HCT116 (cell line): ENCODE measurements around the gene RIMS1. TPM values are rescaled to one million over a fixed set of nuclear protein-coding genes. Genes with fewer than 3 reads are reported as not detected.

ENCODE experiments used
- ATAC-seq: fragments of 200-7000 bp; cut with Tn5 transposase; 2 replicates; pipeline ENCODE4 v1.9.1; 2020; ENCODE audit warnings: mild to moderate bottlenecking, moderate library complexity
- BruUV-seq: library from RNA; stranded (reverse); fragments of 400-500 nt; replicated peaks from 2 replicates; lab custom pipeline; 2021; lab: Mats Ljungman, UMichigan
- CTCF ChIA-PET: fragments of 300-600 bp; sonication (Branson Sonifier 250); formaldehyde crosslinking; loops from one replicate; lab custom pipeline; 2021; ENCODE audit warnings: antibody characterized with exemption; lab: Charles Lee
- POLR2A ChIA-PET: fragments of 300-600, 350-600 bp; sonication (Branson Sonifier 250); formaldehyde crosslinking; loops from one replicate; lab custom pipeline; 2021; ENCODE audit warnings: antibody characterized with exemption; lab: Charles Lee
- RAD21 ChIA-PET, 2 experiments: fragments of 300-600 bp; sonication (Branson Sonifier 250); formaldehyde crosslinking; loops; one replicate each; lab custom pipeline; 2023; ENCODE audit warnings: low total read pairs in 2 of 2; ENCODE audit not compliant: uncharacterized antibody in 2 of 2, unreplicated experiment in 2 of 2, low non-redundant PET in 1 of 2; lab: Charles Lee
- DNase-seq: peaks from one replicate; pipeline ENCODE4 v3.0.0-alpha.2; 2010; ENCODE audit warnings: low read depth, low spot score
- H2AFZ ChIP-seq: fragments of 200-600 bp; shearing (Covaris generic), sonication (generic); 2 replicates; pipeline ENCODE4 v1.6.1; 2017; ENCODE audit warnings: low read depth, mixed run types, mixed read lengths, antibody characterized with exemption, low read length; ENCODE audit not compliant: poor library complexity, severe bottlenecking
- H3K27ac ChIP-seq: 2 replicates; pipeline ENCODE4 v1.5.1; 2012; ENCODE audit warnings: low read depth, low read length
- H3K27me3 ChIP-seq: fragments of 200-600 bp; sonication (generic); 2 replicates; pipeline ENCODE4 v1.6.1; 2016; ENCODE audit warnings: mixed run types, low read length, mixed read lengths; ENCODE audit not compliant: insufficient read depth
- H3K36me3 ChIP-seq, 2 experiments: fragments of 200-500 bp in 1 of 2; fragments of 200-600 bp in 1 of 2; sonication (Bioruptor generic) in 1 of 2; sonication (generic) in 1 of 2; 2 replicates each; pipeline versions ENCODE4 v1.5.1 to v1.6.1; 2014 to 2016; ENCODE audit warnings: low read length in 2 of 2, inconsistent platforms in 1 of 2, mixed read lengths in 1 of 2, mixed run types in 1 of 2; ENCODE audit not compliant: insufficient read depth in 2 of 2, control insufficient read depth in 1 of 2
- H3K4me1 ChIP-seq, 2 experiments: fragments of 200-600 bp in 1 of 2; sonication (generic) in 1 of 2; 2 replicates each; pipeline versions ENCODE4 v1.5.1 to v1.6.1; 2012 to 2017; ENCODE audit warnings: low read length in 2 of 2, inconsistent platforms in 1 of 2, mild to moderate bottlenecking in 1 of 2, mixed read lengths in 1 of 2, mixed run types in 1 of 2, moderate library complexity in 1 of 2; ENCODE audit not compliant: insufficient read depth in 2 of 2, control insufficient read depth in 1 of 2
- H3K4me2 ChIP-seq: fragments of 200-600 bp; sonication (generic); 2 replicates; pipeline ENCODE4 v1.6.1; 2017; ENCODE audit warnings: mixed run types, low read length, mixed read lengths
- H3K4me3 ChIP-seq, 2 experiments: fragments of 200-600 bp in 1 of 2; sonication (generic) in 1 of 2; replicated peaks in 1 of 2; 2 replicates each; pipeline ENCODE4 v1.5.1; 2011 to 2016; ENCODE audit warnings: low read length in 2 of 2, control low read depth in 1 of 2, low read depth in 1 of 2, mild to moderate bottlenecking in 1 of 2, mixed read lengths in 1 of 2, mixed run types in 1 of 2
- H3K79me2 ChIP-seq: fragments of 200-600 bp; sonication (generic); 2 replicates; pipeline ENCODE4 v1.6.1; 2017; ENCODE audit warnings: mild to moderate bottlenecking, mixed run types, low read length, moderate library complexity, mixed read lengths; ENCODE audit not compliant: insufficient read depth
- H3K9ac ChIP-seq: fragments of 200-600 bp; sonication (generic); 2 replicates; pipeline ENCODE4 v1.6.1; 2016; ENCODE audit warnings: low read length, mixed read lengths
- H3K9me2 ChIP-seq: fragments of 200-600 bp; sonication (generic), shearing (Covaris generic); 2 replicates; pipeline ENCODE4 v1.6.1; 2017; ENCODE audit warnings: mixed run types, mild to moderate bottlenecking, moderate library complexity; ENCODE audit not compliant: insufficient read depth
- H3K9me3 ChIP-seq, 2 experiments: fragments of 200-500 bp in 1 of 2; fragments of 200-600 bp in 1 of 2; sonication (Bioruptor generic) in 1 of 2; sonication (generic) in 1 of 2; 2 replicates each; pipeline ENCODE4 v1.6.1; 2014 to 2017; ENCODE audit warnings: low read length in 2 of 2, mixed read lengths in 2 of 2, inconsistent platforms in 1 of 2, low read depth in 1 of 2, mild to moderate bottlenecking in 1 of 2, mixed run types in 1 of 2, moderate library complexity in 1 of 2; ENCODE audit not compliant: control insufficient read depth in 1 of 2, insufficient read depth in 1 of 2
- H4K20me1 ChIP-seq: fragments of 200-600 bp; sonication (generic), shearing (Covaris generic); 2 replicates; pipeline ENCODE4 v1.6.1; 2017; ENCODE audit warnings: mixed run types, mild to moderate bottlenecking, moderate library complexity; ENCODE audit not compliant: insufficient read depth
- ATF3 ChIP-seq: IDR thresholded peaks from 2 replicates; pipeline ENCODE4 v1.6.1; 2012
- CBX3 ChIP-seq: IDR thresholded peaks from 2 replicates; pipeline ENCODE4 v1.6.1; 2012; ENCODE audit warnings: low read depth
- CEBPB ChIP-seq: IDR thresholded peaks from 2 replicates; pipeline ENCODE4 v1.6.1; 2012; ENCODE audit warnings: low read depth
- CTCF ChIP-seq, 3 experiments: fragments of 200-600 bp in 1 of 3; sonication (generic) in 1 of 3; IDR thresholded peaks in 2 of 3; conservative IDR thresholded peaks in 1 of 3; 2 replicates each; pipeline ENCODE4 v1.5.1; 2012 to 2017; ENCODE audit warnings: low read depth in 2 of 3, low read length in 2 of 3, antibody characterized with exemption in 1 of 3, borderline replicate concordance in 1 of 3, control low read depth in 1 of 3, mild to moderate bottlenecking in 1 of 3, mixed read lengths in 1 of 3, mixed run types in 1 of 3, moderate library complexity in 1 of 3; ENCODE audit not compliant: insufficient read depth in 1 of 3
- ELF1 ChIP-seq: IDR thresholded peaks from 2 replicates; pipeline ENCODE4 v1.6.1; 2012; ENCODE audit warnings: low read depth, borderline replicate concordance
- EZH2 ChIP-seq: fragments of 200-600 bp; sonication (generic); IDR thresholded peaks from 2 replicates; pipeline ENCODE4 v1.6.1; 2017; ENCODE audit warnings: antibody characterized with exemption, mixed run types
- FOSL1 ChIP-seq: IDR thresholded peaks from 2 replicates; pipeline ENCODE4 v1.6.1; 2012; ENCODE audit warnings: low read depth
- POLR2A ChIP-seq: IDR thresholded peaks from 2 replicates; pipeline ENCODE4 v1.7.0; 2011; ENCODE audit warnings: borderline replicate concordance; ENCODE audit not compliant: insufficient read depth, insufficient read length; ENCODE audit errors: extremely low read depth
- POLR2AphosphoS5 ChIP-seq: IDR thresholded peaks from 2 replicates; pipeline ENCODE4 v1.6.1; 2011; ENCODE audit warnings: mild to moderate bottlenecking, low read depth, low read length, moderate library complexity
- SIN3A ChIP-seq: IDR thresholded peaks from 2 replicates; pipeline ENCODE4 v1.6.1; 2012; ENCODE audit warnings: low read depth
- SP1 ChIP-seq: IDR thresholded peaks from 2 replicates; pipeline ENCODE4 v1.6.1; 2012; ENCODE audit warnings: low read depth
- YY1 ChIP-seq: IDR thresholded peaks from 2 replicates; pipeline ENCODE4 v1.6.1; 2011; ENCODE audit warnings: low read length, low read depth, moderate library complexity, mild to moderate bottlenecking; ENCODE audit not compliant: insufficient replicate concordance; ENCODE audit errors: extremely low read depth
- ZFX ChIP-seq: fragments of 450-650 bp; IDR thresholded peaks from 2 replicates; pipeline ENCODE4 v1.6.1; 2017
- ZNF274 ChIP-seq: fragments of 200-500 bp; sonication (Bioruptor generic); IDR thresholded peaks from 2 replicates; pipeline ENCODE4 v1.6.1; 2014; ENCODE audit warnings: mild to moderate bottlenecking, low read depth, low read length, inconsistent platforms
- intact Hi-C: fragments of 100-400 bp; cut with micrococcal nuclease; formaldehyde crosslinking; loops from 2 replicates; pipeline ENCODE4 v1.10.0; 2022
- total RNA-seq: library from RNA; stranded (reverse); gene quantifications from one replicate; pipeline ENCODE4 v1.2.1, GENCODE V29; 2021; ENCODE audit not compliant: unreplicated experiment

The RIMS1 gene
- total RNA-seq, 1 experiment from 2014 or later = not detected

- H3K9me3 ChIP-seq = no peaks in the 10 kb centered on the region
- no peaks in the 10 kb centered on the region for H4K20me1 ChIP-seq
- no peak overlapping the region for H3K27ac ChIP-seq
- H3K4me2 ChIP-seq = no peak overlapping the region
- no peak overlapping the region for H3K9ac ChIP-seq
- BruUV-seq = no TSS peak
- no peaks in the 10 kb centered on the region for H3K79me2 ChIP-seq
- ChIA-PET POLR2A (no interaction called here), CTCF (no interaction called here), RAD21 (no interaction called here)
- TF ChIP-seq ELF1 = no peak
- TF ChIP-seq ATF3 = no peak
- TF ChIP-seq POLR2A = no peak
- no peak for TF ChIP-seq ZFX
- no peak for TF ChIP-seq ZNF274
- TF ChIP-seq YY1 = no peak
- no peak for TF ChIP-seq SP1
- TF ChIP-seq CTCF (IDR thresholded peaks at IDR 0.05 in 2 of 3, conservative IDR thresholded peaks at IDR 0.05 in 1 of 3; ENCODE audit: borderline replicate concordance in 1 of 3, insufficient read depth in 1 of 3, low read depth in 2 of 3, low read length in 2 of 3) = no peak
- TF ChIP-seq CBX3 = no peak
- no peak overlapping the region for H3K4me3 ChIP-seq
- no peaks in the 10 kb centered on the region for H3K9me2 ChIP-seq
- no peaks in the 10 kb centered on the region for H3K27me3 ChIP-seq
- no peak for ATAC-seq
- no peak overlapping the region for H2AFZ ChIP-seq
- no peaks in the 10 kb centered on the region for H3K36me3 ChIP-seq
- no peaks in the 10 kb centered on the region for H3K4me1 ChIP-seq
- intact Hi-C loops = no loop called here
- no peak for DNase-seq
These were observed 385.2 kb downstream of the RIMS1 start for GRCh38 chr6:72271531-72271930.

DNA sequence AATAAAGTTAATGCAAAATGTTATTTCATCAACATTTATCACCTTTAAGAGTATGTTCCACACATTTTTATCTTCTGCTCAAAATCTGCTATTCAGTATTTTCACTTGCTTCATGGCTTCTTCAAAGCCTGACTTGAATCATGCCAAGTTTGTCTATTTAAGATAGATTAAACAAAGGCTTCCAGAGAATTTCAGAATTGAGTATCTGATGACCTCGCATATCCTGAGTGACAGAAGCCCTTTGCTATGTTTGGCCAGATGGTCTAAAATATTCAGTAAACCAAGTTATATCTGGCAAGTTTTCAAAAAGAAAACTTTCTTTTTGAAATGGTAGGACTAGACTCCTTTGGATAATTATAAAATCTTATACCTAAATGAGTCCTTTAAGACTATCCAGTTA is 386.6 kb downstream of the RIMS1 start:
- no TSS peak for BruUV-seq
- Histone ChIP-seq H3K4me3 (no peak overlapping the region), H3K9me3 (no peaks in the 10 kb centered on the region), H2AFZ (no peak overlapping the region), H3K27me3 (no peaks in the 10 kb centered on the region), H3K4me1 (no peaks in the 10 kb centered on the region), H3K36me3 (no peaks in the 10 kb centered on the region), H3K79me2 (no peaks in the 10 kb centered on the region), H3K27ac (no peak overlapping the region), H3K4me2 (no peak overlapping the region), H4K20me1 (no peaks in the 10 kb centered on the region), H3K9me2 (no peaks in the 10 kb centered on the region), H3K9ac (no peak overlapping the region)
- ChIA-PET CTCF (no interaction called here), RAD21 (no interaction called here), POLR2A (no interaction called here)
- intact Hi-C loops = no loop called here
- DNase-seq = no peak
- no peak for ATAC-seq
- TF ChIP-seq ATF3 = no peak
- no peak for TF ChIP-seq CTCF (IDR thresholded peaks at IDR 0.05 in 2 of 3, conservative IDR thresholded peaks at IDR 0.05 in 1 of 3; ENCODE audit: borderline replicate concordance in 1 of 3, insufficient read depth in 1 of 3, low read depth in 2 of 3, low read length in 2 of 3)
- TF ChIP-seq CEBPB = no peak
- no peak for TF ChIP-seq SP1
- TF ChIP-seq FOSL1 = no peak
- TF ChIP-seq SIN3A = no peak
- TF ChIP-seq EZH2 = no peak
- no peak for TF ChIP-seq POLR2AphosphoS5
